Myocyte (in vitro differentiated cells): ENCODE measurements around the gene MAEA. TPM values are rescaled to one million over a fixed set of nuclear protein-coding genes. Genes with fewer than 3 reads are reported as not detected.

Source experiments
- DNase-seq: peaks from one replicate; pipeline ENCODE4 v3.0.0-alpha.2; 2012; ENCODE audit warnings: low read depth
- polyA plus RNA-seq: library from polyadenylated mRNA; unstranded; fragments of >200 nt; gene quantifications from one replicate; pipeline ENCODE4 v1.2.1, GENCODE V29; 2012; ENCODE audit warnings: missing spikeins
- total RNA-seq: library from RNA; depleted of rRNA; stranded (reverse); fragments of >200 nt; gene quantifications from 2 replicates; pipeline ENCODE4 v1.2.3, GENCODE V29; 2014

MAEA gene
- total RNA-seq, result 42.9 and 47.8 TPM in 2 replicates
- polyA plus RNA-seq, result 54.0 TPM

DNA sequence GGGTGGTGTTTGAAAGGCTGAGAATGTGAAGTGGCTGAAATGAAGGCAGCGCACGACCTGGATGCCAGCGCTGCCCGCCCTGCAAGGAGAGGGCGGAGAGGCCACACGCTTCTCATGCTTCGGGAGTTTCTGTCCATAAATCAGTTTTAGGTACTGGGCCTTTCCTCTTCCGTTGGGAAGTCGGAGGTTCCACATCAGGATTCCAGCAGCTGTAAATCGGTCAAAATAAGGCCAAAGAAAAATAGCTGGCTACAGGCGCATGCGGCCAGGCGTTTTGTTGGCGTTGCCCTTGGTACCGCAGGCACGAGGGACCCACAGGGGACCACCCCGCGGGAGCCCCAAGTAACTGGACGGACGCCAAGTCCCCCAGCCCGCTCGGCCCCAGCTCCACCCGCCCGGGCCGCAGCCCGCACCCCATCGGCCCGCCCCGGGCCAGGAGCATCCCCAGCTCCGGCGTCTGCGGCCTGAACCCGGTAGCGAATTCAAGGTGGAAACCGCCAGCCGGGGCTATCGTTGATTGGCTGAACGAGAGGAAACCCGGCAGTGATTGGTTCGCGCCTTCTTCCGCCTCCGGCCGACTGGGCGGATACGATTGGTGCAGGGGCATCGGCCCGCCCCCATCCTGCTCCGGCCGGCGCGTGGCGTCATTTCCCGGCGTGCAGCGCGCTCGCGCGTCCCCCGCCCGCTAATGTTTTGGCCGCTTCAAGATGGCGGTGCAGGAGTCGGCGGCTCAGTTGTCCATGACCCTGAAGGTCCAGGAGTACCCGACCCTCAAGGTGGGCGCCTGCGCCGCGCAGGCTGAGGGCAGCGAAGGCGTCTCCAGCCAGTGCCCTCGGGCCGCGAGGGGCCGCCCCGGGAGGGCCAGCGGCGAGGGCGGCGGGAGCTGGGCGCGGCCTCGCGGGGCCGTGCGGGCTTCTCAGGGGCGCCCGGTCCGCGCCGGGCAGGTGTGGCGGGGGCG lies at the start of gene MAEA:
Gene MAEA, plus strand, starts transcription at position 685 of the 958 bp plus-strand sequence. Its CDS starts 23 bp downstream, at position 708.
- DNase-seq, result peak; percentile 97

DNA sequence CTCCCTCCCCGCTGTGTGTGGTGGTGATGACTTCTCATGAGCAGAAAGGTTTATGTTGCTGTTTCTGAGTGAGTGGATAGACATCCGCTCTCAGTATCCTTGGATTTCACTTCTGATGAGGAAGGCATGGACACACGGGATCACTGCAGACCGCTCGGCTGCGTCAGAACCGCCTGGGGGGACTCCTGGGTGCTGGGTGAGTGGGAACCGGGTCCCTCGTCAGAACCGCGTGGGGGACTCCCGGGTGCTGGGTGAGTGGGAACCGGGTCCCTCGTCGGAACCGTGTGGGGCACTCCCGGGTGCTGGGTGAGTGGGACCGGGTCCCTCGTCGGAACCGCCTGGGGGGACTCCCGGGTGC lies 49.8 kb upstream of the MAEA start:
- DNase-seq, result no peak

DNA sequence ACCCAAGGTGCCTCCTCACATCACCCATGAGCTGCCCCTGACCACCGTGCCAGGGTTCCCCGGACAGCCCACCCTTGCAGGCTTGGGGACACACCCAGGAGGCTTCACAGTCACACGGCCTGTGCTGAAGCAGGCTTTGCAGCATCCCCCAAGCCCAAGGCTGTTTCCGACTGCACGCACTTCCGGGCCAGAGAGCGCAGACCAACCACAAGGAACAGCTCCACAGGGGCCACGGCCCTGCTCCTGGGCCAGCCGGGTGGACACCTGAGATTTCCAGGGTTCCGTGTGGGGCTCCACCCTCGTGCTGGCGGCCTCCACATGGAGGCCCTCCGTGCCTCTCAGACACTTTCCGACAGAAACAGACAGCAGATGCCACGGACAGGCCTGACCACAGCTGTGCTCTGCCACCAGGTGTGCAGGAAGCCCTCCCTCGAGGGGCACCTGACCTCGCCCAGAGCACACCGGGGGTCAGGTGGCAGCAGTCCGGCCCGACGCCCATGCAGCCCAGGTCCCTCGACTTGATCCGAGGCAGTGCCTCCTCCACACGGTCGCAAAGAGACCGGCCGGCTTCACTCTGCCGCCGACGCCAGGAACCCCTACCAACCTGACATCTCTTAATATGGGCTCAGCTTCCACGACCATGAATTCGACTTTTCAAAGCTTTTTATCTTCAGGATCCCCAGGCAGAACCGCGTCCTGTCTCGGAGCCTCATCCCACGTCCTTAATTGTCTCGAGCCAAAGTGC lies 48.8 kb upstream of the MAEA start:
- DNase-seq, result no peak

DNA sequence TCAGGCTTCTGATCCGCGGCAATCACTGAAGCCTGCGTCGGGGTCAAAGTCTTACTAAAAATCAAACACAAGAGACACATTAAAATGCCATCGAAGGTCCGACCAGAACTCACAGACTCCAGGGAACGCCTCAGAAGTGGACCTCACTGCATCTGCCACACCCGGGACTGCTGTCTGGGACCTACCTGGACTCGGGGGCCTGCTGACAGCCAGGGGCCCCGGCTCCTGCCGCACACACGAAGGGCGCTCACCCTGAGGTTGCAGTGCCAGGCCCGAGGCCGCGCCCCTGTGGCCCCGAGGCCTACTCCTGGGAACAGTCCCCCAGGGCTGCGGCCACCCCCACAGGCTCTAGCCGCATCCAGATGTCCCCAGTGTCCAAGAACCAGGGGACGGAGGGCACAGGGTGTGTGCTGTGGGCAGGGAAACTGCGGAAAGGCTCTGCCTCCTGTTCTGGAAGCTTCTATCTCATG lies 48.2 kb upstream of the MAEA start:
- no peak for DNase-seq

DNA sequence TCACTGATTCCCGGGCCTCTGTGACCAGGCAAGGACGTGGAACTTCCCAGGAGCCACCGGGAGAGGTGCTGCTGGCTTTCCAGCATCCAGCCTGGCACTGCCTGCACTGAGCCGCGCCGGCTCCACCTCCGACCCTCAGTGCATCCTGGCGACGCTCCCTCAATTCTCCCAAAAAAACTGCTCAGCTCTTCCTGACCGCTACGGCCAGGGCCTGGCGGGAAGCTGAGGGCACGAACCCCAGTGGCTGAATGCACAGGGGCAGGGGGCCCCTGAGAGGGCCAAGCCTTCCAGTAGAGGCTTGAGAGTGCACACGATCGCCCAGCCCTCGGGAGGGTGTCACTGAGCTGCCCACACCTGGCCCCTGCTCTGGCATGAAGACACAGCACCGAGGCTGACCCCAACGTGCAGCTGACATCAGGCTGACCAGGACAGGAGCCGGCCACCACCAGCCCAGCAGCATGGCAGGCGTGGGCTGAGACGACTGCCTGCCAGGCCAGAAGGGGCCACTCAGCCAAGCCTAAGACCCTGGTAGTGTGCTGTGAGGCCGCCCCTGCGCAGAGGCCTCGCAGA lies 47.7 kb upstream of the MAEA start:
- DNase-seq, result no peak

DNA sequence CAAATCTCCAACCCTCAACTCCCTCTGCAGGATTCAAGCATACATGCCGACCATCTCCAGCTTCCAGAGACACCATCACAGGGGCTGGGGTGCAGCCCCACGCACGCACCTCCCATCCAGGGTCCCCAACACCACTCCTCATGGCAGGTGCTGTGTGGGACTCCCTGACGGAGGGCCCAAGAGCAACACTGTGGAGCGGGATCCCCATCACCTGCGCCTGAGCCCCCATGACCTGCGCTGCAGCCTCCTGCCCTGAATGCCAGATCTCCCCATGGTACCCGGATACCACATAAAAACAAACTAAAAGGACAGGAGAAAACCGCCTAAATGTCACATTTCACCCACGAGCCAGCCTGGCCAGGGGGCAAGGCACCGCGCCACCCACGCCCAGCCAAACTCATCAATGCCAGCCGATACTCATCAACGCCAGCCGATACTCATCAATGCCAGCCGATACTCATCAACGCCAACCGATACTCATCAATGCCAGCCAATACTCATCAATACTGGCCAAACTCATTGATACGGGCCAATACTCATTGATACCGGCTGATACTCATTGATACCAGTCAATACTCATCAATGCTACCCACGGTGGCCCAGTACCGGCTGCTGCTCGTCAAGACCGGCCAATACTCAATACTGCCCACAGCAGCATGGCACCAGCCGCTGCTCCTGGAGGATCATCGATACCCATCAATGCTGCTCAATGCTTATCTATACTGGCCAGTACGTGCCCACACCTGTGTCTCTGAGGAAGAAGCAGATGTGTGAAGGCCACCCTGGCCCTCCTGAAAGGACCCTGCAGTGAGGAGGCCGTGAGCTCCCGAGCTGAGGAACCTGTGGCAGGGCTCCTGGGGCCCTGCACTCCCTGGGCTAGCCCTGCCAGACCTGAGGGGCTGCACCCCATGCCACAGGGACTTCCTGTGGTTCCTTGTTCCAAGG lies 46.9 kb upstream of the MAEA start:
- DNase-seq, result no peak

DNA sequence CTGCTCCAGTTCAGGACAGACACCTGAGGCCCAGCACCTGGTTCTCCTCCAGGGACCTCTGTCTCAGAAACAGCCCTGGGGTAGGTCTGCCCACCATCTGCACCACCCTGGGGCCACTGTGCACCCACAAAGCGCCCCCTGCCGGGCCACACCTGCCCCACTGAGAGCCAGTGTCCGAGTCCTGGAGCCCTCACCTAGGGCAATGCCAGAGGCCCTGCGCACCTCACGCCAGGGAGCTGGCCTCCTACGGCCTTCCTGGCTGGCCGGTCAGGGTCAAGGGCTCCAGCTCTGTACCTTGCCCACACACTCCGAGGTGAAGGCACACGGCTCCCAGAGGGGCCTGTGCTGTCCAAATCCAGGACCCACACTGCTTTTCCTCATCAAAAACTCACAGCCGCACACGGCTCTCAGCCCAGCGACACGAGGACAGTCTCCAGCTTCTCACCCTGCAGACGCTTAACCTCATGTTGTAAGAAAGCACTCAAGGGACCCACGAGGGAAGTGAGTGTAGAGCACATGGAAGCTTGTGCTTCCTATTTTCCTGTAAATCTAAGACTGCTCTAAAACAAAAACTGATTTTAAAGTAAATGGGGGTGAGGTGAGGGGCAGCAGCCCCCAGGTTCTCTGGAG lies 46.1 kb upstream of the MAEA start:
- DNase-seq, result no peak

DNA sequence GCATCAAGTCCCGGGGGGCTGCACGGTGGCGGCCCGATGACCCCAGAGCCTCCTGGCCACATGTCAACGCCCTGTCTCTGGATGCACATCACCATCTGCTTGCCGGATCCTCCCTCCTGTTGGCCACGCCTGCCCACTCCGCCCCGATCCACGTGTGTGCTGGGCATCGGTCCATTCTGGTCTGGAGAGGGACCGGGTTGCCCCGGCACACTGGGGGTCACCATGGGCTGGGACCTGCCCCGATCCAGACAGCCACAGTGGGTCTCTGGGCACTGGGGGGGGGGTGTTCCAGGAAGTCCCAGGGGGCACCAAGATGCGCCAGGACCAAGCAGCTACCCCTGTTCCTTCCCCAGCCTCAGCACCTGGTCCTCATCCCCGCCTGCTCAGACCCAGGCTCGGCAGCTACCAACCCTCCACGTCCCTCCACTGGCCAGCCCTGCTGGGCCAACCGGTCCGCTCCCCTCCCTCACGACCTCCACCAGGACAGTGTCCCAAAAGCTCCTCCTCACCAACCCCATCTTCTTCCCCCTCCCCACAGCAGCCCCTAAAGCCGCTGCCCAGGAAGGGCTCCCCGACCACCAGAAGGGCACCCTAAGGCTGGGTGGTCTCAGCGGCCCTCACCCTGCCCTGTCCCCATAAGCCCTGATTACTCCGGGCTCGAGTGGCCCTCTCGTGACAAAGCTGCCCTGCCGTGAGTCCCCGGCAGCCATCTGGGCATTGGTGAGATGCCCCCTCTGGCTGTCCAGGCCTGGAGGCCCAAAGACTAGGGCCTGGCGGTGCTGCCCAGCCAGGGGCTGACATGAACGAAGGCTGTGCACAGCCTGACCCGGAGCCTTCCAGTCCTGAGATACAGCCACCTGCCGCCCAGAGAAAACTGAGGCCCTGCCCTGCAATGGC lies 45.4 kb upstream of the MAEA start:
- no peak for DNase-seq

DNA sequence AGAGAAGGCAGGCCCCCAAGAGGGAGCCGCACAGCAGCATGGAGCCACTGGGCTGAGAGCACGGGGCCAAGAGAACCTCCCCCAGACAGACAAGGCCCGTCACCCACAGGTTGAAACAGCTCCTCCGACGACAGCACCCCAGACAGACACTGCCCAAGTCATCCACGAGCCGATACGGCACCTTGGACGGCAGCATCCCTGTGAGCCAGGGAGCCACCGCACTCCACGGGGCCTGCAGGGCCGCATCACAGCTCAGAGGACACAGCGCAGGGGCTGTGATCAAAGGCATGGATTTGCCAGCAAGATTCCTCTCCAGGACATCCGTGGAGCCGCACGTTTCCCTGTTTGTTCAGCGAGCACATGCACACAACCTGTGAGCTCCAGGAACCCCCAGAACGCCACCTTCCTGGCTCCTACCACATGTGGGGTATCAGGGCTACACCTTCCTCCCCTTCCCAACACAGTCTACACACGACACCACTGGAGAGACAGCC lies 44.7 kb upstream of the MAEA start:
- DNase-seq, result no peak

DNA sequence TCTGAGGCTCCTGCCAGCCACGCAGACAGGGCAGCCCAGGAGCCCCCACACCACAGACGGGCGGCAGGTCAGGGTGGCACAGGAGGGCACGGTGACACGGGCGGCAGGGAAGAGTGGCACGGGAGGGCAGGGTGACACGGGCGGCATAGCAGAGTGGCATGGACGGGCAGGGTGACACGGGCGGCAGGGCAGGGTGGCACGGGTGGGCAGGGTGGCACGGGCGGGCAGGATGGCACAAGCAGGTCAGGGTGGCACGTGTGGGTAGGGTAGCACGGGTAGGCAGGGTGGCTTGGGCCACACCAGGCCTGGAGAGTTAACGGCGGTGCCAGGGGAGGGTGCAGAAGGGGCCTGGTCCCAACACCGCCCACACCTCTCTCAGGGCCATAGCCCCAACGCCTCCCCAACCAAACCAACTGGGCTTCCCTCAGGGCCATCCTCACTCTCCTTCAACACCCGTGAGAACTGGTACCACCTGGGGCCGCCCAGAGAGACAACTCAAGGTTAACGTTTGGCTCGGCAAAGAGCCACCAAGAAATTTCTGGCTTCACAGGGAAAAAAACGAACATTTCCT lies 44.1 kb upstream of the MAEA start:
- no peak for DNase-seq

DNA sequence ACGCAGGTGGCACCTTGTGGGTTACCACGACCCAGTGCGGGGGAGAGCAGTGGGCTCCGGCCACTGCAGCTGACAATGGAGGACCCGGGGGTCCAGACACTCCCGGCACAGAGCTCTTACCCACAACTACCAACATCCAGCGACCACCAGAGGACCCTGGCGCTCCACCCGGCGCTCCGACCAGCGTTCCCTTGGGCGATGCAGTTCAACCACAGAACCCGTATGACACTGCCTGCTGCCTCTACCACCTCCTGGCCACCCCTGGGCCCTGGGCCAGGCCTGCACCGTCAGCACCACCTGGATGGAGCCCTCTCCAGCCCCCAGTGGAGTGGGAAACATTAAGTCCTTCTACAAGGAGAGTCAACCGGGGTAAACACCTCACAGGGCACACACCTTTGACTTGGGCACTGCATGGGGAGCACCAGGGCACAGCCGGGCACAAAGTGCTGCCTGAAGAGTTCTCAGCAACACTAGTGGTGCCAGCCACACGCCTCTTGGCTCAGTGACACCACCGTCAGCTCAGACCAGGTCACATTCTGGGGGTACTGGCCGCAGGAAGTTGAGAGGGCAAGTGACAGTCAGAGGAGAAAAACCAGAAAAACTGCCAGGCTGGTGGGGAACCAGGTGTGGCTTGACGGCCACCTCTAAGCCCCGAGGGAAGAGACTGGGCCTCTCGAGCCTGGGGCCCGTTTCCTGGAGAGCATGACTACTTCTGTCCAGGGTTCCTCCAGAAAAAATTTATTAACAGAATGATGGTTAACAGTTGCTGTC lies 43.4 kb upstream of the MAEA start:
- no peak for DNase-seq

DNA sequence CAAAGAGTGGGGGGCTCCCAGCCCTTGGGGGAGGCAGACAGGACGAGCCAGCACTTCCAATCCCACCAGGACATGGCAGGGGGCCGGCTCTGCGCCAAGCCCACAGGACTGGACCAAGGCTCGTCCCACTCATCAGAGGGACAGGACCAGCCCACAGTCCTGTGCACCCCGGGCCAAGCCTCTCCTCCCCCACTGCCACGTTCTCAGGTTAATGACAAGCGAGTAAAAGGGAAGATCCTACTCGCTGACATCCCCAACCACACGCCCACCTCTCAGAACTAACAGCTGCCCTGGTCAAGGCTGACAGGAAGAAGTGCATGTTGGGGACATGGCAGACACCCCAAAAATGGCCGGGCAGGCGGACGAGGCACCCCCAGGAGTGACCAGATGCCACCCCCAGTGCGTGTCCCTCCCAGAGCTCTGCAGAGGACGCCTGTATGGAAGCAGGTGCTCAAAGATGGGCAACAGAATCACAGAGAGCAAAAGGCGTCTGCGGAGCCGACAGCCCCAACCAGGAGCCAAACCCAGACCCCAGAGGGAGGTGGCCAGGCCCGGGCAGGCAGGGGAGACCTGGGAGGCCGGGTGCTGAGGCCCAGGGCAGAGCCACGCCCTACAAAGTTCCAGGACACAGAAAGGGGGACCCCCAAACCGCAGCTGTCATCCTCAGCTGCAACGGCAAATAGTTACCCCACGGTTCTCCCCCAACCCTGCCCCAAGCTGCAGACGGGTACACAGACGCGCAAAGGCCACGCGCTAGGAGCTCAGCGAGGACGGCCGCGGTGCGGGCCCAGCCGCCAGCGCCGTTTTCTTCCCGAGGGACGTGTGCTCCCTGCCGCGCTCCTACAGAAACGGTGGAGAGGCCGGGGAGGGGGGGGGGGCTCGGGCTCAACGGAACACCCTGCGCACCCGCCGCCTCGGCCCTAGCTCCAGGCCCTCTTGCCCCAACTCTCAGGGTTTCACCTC lies 42.5 kb upstream of the MAEA start:
- peak; percentile 18 for DNase-seq

DNA sequence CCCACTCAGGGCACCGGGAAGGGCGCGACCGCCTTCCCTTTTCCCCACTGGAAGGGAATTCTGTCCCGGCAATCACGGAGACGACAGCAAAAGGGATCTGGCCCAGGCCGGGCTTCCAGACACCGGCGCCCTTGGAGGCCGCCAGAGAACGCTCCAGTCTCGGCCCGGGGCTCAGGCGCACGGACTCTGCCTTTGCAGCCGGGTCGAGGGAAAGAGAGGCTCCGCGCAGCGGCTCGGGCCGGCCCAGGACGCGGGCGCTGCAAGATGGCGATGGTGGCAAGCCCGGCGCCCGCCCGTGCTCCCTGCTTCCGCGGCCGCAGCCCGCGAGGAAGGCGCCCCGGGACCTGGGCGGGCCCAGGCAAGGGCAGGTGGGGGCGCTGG lies 41.8 kb upstream of the MAEA start:
- no peak for DNase-seq

DNA sequence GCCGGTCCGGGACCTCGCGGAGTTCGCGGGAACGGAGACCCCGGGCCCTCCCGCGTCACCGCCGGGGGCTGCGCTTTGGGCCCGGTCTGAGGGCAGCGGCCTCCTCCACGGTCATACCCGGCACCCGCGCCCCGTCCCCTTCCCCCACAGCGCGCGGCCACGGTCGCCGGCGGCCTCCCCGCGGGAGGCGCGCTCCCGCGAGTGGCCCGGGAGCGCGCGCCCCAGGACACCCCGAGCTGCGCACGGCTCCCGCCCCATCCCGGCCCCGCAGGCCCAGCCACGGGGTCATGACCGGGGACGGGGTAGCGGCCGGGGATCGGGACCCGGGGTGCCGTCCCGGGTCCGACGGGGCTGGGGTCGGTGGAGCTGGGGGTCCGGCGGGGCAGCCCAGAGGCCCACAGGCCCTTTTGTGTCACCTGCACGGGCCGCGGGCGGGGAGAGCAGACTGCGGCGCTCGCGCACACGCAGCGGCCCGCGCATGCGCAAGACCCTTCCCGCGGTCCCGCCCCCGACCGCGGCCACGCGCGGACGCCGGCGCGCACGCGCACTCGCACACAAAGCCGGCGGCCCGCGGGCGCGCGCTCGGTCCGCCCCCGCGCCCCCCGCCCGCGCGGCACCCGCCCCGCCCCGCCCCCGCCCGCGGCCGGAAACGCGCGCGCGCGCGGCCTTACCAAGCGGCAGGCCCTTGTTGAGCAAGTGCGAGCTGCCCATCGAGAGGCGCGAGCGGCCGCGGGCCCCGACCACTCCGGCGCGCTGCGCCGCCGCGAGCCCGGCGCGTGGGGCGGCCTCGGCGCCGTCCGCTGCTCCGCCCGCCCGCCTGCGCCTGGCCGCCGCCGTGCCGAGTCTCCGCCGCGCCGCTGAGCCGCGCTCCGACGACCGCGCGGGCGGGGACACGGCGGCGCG lies 41.2 kb upstream of the MAEA start, which contains the start of gene CTBP1:
Gene CTBP1, minus strand, starts transcription at position 886 of the 903 bp plus-strand sequence. CDS start 7,799 bp downstream, outside the sequence.
- DNase-seq, result peak; percentile 82

DNA sequence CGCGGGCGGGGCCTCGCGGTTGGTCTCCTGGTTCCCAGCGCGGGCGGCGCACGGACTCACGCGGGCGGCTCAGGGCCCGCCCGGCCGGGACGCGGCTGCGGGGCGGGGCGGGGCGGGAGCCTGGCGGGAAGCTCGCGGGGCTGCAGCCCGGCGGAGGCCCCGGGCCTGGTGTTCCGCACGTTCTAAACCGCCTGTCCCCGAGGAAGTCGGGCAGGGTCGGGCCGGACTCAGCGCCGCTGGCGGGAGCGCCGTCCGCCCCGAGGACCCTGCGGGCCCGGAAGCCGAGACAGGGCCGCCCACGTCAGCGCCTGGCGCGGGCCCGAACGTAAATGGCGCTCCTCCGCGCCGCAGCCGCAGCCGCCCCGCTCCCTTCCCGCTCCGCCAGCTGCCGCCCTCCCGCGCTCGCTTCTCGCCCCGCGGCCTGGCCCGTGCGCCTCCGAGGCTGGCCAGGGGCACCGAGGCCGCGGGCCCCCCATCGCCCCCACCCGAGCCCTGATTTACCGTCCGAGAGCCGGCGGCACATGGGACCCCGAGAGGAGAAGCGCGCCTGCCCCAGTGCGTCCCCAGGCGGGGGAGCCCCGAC lies 40.5 kb upstream of the MAEA start:
- DNase-seq, result peak; percentile 86
